AG04450 (cell line): ENCODE data around the gene SCN1A. TPM values are rescaled to one million over a fixed set of nuclear protein-coding genes. Genes with fewer than 3 reads are reported as not detected.

ENCODE experiments used
- CTCF ChIA-PET: fragments of 300-600, 350-600 bp; formaldehyde crosslinking; extraction: SDS; loops from one replicate; lab custom pipeline; 2022; ENCODE audit warnings: antibody characterized with exemption, inconsistent platforms; lab: Charles Lee
- POLR2A ChIA-PET: fragments of 350-600 bp; formaldehyde crosslinking; extraction: SDS; loops from one replicate; lab custom pipeline; 2021; ENCODE audit warnings: antibody characterized with exemption, inconsistent platforms; lab: Yijun Ruan, JAX
- DNase-seq: peaks from one replicate; pipeline ENCODE4 v3.0.0-alpha.2; 2011; ENCODE audit warnings: low read depth, low spot score
- H3K27ac ChIP-seq: one replicate; pipeline ENCODE4 v1.5.1; 2012; ENCODE audit warnings: low read depth, low read length, control low read depth
- H3K27me3 ChIP-seq: one replicate; pipeline ENCODE4 v1.6.0; 2012; ENCODE audit warnings: low read length; ENCODE audit not compliant: control insufficient read depth, insufficient read depth
- H3K4me3 ChIP-seq: 2 replicates; pipeline ENCODE4 v1.5.1; 2011; ENCODE audit warnings: mild to moderate bottlenecking, low read depth, low read length, control low read depth
- H3K9me3 ChIP-seq: 2 replicates; pipeline ENCODE4 v1.5.1; 2012; ENCODE audit warnings: low read length; ENCODE audit not compliant: control insufficient read depth, insufficient read depth
- polyA plus RNA-seq: library from polyadenylated mRNA; depleted of rRNA; stranded (reverse); fragments of >200 nt; gene quantifications from 2 replicates; pipeline ENCODE4 v1.2.3, GENCODE V29; 2011
- TF ChIP-seq, protein P1 (sequence below): IDR thresholded peaks from 2 replicates; pipeline ENCODE4 v1.5.1; 2011; ENCODE audit warnings: low read depth, low read length, control low read depth, inconsistent platforms

The SCN1A gene
- polyA plus RNA-seq, 1 experiment: not detected

DNA sequence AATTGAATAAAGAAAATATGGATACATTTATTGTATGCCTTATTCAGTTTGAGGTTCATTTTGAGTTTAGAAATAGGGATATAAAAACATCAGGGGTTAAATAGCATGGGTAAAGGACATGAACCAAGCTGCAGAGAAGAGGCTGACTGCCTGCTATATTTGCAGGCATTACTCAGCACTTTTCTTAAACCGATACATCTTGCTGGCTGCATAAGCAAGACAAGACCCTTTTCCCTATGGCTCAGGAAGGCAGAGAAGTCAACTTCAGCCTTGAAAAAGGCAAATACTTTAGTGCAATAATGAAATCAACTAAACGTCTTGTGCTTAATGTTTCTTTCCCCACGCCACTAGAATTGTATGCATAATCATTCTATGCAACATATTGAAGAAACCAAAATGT is 36.4 kb downstream of the SCN1A start:
- no peaks in the 10 kb centered on the region for H3K9me3 ChIP-seq
- no peaks in the 10 kb centered on the region for H3K27me3 ChIP-seq
- ChIA-PET POLR2A (interaction anchor here (0.5 kb wide), 1 partner anchor 419 kb away, joined by 5 read pairs; no protein-coding TSS in a partner anchor), CTCF (interaction anchor here (0.9 to 2.2 kb wide), 2 partner anchors 34 to 37 kb away, joined by 6 to 15 read pairs; partner anchors contain the start of gene SCN1A)
- no peak overlapping the region for H3K4me3 ChIP-seq
- TF ChIP-seq, protein P1, sequence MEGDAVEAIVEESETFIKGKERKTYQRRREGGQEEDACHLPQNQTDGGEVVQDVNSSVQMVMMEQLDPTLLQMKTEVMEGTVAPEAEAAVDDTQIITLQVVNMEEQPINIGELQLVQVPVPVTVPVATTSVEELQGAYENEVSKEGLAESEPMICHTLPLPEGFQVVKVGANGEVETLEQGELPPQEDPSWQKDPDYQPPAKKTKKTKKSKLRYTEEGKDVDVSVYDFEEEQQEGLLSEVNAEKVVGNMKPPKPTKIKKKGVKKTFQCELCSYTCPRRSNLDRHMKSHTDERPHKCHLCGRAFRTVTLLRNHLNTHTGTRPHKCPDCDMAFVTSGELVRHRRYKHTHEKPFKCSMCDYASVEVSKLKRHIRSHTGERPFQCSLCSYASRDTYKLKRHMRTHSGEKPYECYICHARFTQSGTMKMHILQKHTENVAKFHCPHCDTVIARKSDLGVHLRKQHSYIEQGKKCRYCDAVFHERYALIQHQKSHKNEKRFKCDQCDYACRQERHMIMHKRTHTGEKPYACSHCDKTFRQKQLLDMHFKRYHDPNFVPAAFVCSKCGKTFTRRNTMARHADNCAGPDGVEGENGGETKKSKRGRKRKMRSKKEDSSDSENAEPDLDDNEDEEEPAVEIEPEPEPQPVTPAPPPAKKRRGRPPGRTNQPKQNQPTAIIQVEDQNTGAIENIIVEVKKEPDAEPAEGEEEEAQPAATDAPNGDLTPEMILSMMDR: no peak
- no peak overlapping the region for H3K27ac ChIP-seq
- no peak for DNase-seq

GRCh38 chr2:166090908-166091307 is 36.9 kb downstream of the SCN1A start:
- POLR2A ChIA-PET: no interaction called here
- DNase-seq: no peak
- Histone ChIP-seq H3K4me3 (no peak overlapping the region), H3K27me3 (no peaks in the 10 kb centered on the region), H3K27ac (no peak overlapping the region), H3K9me3 (no peaks in the 10 kb centered on the region)
- CTCF ChIA-PET: interaction anchor here (0.9 to 2.2 kb wide), 4 partner anchors 10 to 137 kb away, joined by 4 to 15 read pairs (median 6); partner anchors contain the start of genes SCN1A and TTC21B
- TF ChIP-seq, protein P1: no peak

GRCh38 chr2:166090346-166090745 is 37.5 kb downstream of the SCN1A start:
- H3K9me3 ChIP-seq: no peaks in the 10 kb centered on the region
- ChIA-PET POLR2A (interaction anchor here (0.6 kb wide), 1 partner anchor 9 kb away, joined by 3 read pairs; no protein-coding TSS in a partner anchor), CTCF (interaction anchor here (0.6 to 2.2 kb wide), 4 partner anchors 9 to 136 kb away, joined by 4 to 15 read pairs (median 6); partner anchors contain the start of genes SCN1A and TTC21B)
- TF ChIP-seq, protein P1: no peak
- no peak overlapping the region for H3K27ac ChIP-seq
- DNase-seq: no peak
- no peaks in the 10 kb centered on the region for H3K27me3 ChIP-seq
- H3K4me3 ChIP-seq: no peak overlapping the region

DNA sequence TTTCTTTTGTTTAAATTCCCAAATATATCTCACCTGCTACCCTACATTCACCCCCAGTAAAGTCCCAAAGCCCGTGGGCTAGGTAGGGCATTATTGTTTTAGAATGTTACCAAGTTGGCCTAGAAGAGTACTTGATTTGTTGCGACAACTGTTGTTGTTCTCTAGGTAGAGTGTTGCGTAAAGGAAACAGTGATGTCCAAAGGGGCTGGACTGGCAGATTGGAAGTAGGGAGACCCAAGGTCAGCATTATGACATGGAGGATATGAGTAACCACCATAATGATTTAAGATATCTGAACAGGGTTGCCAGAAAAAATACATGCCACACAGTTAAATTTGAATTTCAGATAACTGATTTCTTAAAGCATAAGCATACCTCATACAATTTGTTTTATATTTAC is 39.2 kb downstream of the SCN1A start:
- ChIA-PET POLR2A (no interaction called here), CTCF (interaction anchor here (1.1 kb wide), 1 partner anchor 39 kb away, joined by 4 read pairs; the partner anchor contains the start of gene SCN1A)
- TF ChIP-seq, protein P1: no peak
- no peaks in the 10 kb centered on the region for H3K27me3 ChIP-seq
- H3K4me3 ChIP-seq: no peak overlapping the region
- H3K9me3 ChIP-seq: no peaks in the 10 kb centered on the region
- no peak overlapping the region for H3K27ac ChIP-seq
- no peak for DNase-seq

- Histone ChIP-seq H3K9me3 (no peaks in the 10 kb centered on the region), H3K27me3 (no peaks in the 10 kb centered on the region), H3K4me3 (no peak overlapping the region), H3K27ac (no peak overlapping the region)
- ChIA-PET CTCF (interaction anchor here (0.7 kb wide), 1 partner anchor 44 kb away, joined by 4 read pairs; the partner anchor contains the start of gene SCN1A), POLR2A (no interaction called here)
- TF ChIP-seq, protein P1: no peak
- no peak for DNase-seq
Measured at GRCh38 chr2:166084301-166084700, 43.5 kb downstream of the SCN1A start.
